ENCODE results near the gene AGER.

Gene AGER

DNA sequence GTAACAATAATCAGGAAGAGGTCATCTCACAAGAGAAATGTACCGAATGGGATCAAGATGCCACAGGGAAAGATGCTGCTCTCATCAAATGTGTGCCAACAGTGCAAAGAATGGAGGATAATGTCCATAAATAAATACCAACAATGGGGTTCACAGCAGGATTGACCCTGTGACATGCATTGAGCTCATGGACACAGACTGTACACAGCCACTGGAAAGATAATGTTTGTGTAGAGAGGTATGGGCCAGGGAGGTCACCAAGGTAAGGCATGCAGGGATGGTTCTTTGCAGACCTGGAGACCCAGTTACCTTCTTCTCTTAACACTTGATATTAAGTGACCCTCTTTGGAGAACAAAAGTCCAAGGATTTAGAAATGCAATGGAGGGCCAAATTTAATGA is 9.6 kb downstream of the AGER start:
- no peak for DNase-seq (ENCODE audit: extremely low spot score)
- POLR2A ChIA-PET: no interaction called here
- TF ChIP-seq ARNT (IDR thresholded peaks at IDR 0.05): no peak
- TF ChIP-seq L3MBTL2 (conservative IDR thresholded peaks at IDR 0.05): no peak
- TF ChIP-seq HDGF (IDR thresholded peaks at IDR 0.05; ENCODE audit: borderline replicate concordance): no peak
- TF ChIP-seq FOXA1 (IDR thresholded peaks at IDR 0.05): no peak
- TF ChIP-seq FOXK2 (IDR thresholded peaks at IDR 0.05): no peak
- no peak for TF ChIP-seq SP1 (IDR thresholded peaks at IDR 0.05)
- TF ChIP-seq LEF1 (IDR thresholded peaks at IDR 0.05; ENCODE audit: borderline replicate concordance): no peak
- TF ChIP-seq BHLHE40 (IDR thresholded peaks at IDR 0.05; ENCODE audit: borderline replicate concordance): no peak
- TF ChIP-seq NFRKB (IDR thresholded peaks at IDR 0.05): no peak
- no peak for TF ChIP-seq ELF4 (IDR thresholded peaks at IDR 0.05)
- no peak for TF ChIP-seq ZNF384 (IDR thresholded peaks at IDR 0.05)
- no peak for TF ChIP-seq SUZ12 (IDR thresholded peaks at IDR 0.05)
- TF ChIP-seq TARDBP (IDR thresholded peaks at IDR 0.05): no peak
- no peak for TF ChIP-seq FOXM1 (IDR thresholded peaks at IDR 0.05; ENCODE audit: borderline replicate concordance)
- TF ChIP-seq, protein P1, sequence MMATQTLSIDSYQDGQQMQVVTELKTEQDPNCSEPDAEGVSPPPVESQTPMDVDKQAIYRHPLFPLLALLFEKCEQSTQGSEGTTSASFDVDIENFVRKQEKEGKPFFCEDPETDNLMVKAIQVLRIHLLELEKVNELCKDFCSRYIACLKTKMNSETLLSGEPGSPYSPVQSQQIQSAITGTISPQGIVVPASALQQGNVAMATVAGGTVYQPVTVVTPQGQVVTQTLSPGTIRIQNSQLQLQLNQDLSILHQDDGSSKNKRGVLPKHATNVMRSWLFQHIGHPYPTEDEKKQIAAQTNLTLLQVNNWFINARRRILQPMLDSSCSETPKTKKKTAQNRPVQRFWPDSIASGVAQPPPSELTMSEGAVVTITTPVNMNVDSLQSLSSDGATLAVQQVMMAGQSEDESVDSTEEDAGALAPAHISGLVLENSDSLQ (IDR thresholded peaks at IDR 0.05): no peak
- TF ChIP-seq CTBP1 (IDR thresholded peaks at IDR 0.05; ENCODE audit: borderline replicate concordance): no peak
- CTCF ChIA-PET: no interaction called here

DNA sequence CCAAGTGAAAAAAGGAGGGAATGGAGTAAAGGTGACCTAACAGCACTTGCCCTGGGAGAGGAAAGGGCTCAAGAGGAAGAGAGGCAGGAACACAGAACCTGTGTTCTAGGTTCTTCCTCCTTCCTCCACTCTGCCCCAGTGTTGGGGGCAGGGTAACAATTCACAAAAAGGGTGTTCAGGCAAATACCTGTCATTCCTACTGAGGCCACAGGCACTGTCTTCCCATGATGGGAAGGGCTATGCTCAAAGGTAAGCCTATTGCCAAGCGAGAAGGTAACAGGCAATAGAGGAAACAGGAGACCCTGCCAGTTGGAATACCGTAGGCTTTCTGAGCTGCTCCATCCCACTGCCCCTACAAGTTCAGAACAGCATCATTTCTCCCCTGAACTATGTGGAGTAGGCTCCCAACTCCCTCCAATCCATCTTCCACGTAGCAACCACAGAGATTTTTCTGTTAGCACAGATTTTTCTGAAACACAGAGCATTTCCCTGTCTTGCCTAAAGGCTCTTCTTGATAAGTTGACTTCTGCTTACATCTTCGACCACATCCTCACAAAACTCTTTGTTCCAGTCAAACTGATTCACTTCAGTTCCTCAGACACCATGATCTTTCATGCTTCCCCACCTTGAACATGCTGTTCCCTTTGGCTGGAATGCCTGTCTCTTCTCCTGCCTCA is 10.9 kb downstream of the AGER start:
- DNase-seq (ENCODE audit: extremely low spot score): no peak
- TF ChIP-seq ZNF384 (IDR thresholded peaks at IDR 0.05) (no peak), FOXK2 (IDR thresholded peaks at IDR 0.05) (no peak), HDGF (IDR thresholded peaks at IDR 0.05; ENCODE audit: borderline replicate concordance) (no peak), CTBP1 (IDR thresholded peaks at IDR 0.05; ENCODE audit: borderline replicate concordance) (no peak), TARDBP (IDR thresholded peaks at IDR 0.05) (no peak), SUZ12 (IDR thresholded peaks at IDR 0.05) (no peak), FOXM1 (IDR thresholded peaks at IDR 0.05; ENCODE audit: borderline replicate concordance) (no peak), FOXA1 (IDR thresholded peaks at IDR 0.05) (no peak), NFRKB (IDR thresholded peaks at IDR 0.05) (no peak), BHLHE40 (IDR thresholded peaks at IDR 0.05; ENCODE audit: borderline replicate concordance) (no peak)
- TF ChIP-seq, protein P1 (IDR thresholded peaks at IDR 0.05): no peak
- CTCF ChIA-PET: no interaction called here
- POLR2A ChIA-PET: interaction anchor here (2.1 kb wide), 1 partner anchor 22 kb away, joined by 9 read pairs; no protein-coding TSS in a partner anchor

DNA sequence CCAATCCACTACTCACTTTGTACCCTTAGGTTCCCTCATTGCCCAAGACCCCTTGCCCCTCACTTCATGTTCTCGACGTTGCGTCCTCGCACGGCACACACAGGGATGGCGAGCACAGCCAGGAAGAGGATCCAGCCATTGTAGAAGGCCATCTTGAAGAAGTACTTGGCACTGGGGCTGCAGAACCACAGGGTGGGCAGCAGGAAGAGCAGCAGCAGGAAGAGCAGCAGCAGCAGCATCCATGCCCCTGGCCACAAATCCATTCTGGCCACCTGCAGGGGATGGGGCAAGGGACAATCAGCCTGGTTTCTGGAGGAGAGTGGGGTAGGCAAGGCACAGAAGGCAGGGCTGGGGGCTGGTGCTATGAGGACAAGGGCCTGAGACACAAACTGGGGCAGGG is 12.8 kb downstream of the AGER start:
- ChIA-PET POLR2A (no interaction called here), CTCF (no interaction called here)

DNA sequence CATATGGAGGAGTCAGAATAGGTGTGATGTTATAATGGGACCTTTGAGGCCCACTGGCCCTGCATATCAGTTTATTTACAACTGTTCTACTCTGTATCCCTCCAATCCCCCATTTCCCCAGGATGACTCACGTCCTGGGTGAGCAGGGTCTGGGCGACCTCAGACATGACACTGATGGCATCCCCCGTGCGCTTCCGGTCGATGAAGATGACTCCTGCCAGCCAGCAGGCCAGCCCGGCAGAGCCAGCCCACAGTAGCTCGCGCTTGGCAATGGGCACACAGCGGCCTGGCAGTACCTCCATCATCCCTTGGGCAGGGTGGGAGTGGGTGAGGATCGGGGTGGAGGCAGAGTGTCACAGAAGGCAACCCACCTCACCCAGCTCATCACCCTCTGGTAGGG is 13.8 kb downstream of the AGER start:
- TF ChIP-seq FOXA1 (IDR thresholded peaks at IDR 0.05) (no peak), L3MBTL2 (conservative IDR thresholded peaks at IDR 0.05) (no peak), FOXK2 (IDR thresholded peaks at IDR 0.05) (no peak), CTBP1 (IDR thresholded peaks at IDR 0.05; ENCODE audit: borderline replicate concordance) (no peak), ARNT (IDR thresholded peaks at IDR 0.05) (no peak)
- TF ChIP-seq, protein P1 (IDR thresholded peaks at IDR 0.05): no peak
- DNase-seq (ENCODE audit: extremely low spot score): no peak
- POLR2A ChIA-PET: no interaction called here
- CTCF ChIA-PET: no interaction called here

More for the DNA sequence above, 12.8 kb downstream of the AGER start:
- DNase-seq (ENCODE audit: extremely low spot score): no peak
- no peak for TF ChIP-seq FOXK2 (IDR thresholded peaks at IDR 0.05)
- no peak for TF ChIP-seq L3MBTL2 (conservative IDR thresholded peaks at IDR 0.05)
- TF ChIP-seq SP1 (IDR thresholded peaks at IDR 0.05): no peak
- TF ChIP-seq, protein P1 (IDR thresholded peaks at IDR 0.05): no peak
- no peak for TF ChIP-seq BHLHE40 (IDR thresholded peaks at IDR 0.05; ENCODE audit: borderline replicate concordance)
- TF ChIP-seq ARNT (IDR thresholded peaks at IDR 0.05): no peak
- no peak for TF ChIP-seq FOXM1 (IDR thresholded peaks at IDR 0.05; ENCODE audit: borderline replicate concordance)
- TF ChIP-seq ELF4 (IDR thresholded peaks at IDR 0.05): no peak
- TF ChIP-seq CTBP1 (IDR thresholded peaks at IDR 0.05; ENCODE audit: borderline replicate concordance): no peak
- no peak for TF ChIP-seq SUZ12 (IDR thresholded peaks at IDR 0.05)
- TF ChIP-seq FOXA1 (IDR thresholded peaks at IDR 0.05): no peak

DNA sequence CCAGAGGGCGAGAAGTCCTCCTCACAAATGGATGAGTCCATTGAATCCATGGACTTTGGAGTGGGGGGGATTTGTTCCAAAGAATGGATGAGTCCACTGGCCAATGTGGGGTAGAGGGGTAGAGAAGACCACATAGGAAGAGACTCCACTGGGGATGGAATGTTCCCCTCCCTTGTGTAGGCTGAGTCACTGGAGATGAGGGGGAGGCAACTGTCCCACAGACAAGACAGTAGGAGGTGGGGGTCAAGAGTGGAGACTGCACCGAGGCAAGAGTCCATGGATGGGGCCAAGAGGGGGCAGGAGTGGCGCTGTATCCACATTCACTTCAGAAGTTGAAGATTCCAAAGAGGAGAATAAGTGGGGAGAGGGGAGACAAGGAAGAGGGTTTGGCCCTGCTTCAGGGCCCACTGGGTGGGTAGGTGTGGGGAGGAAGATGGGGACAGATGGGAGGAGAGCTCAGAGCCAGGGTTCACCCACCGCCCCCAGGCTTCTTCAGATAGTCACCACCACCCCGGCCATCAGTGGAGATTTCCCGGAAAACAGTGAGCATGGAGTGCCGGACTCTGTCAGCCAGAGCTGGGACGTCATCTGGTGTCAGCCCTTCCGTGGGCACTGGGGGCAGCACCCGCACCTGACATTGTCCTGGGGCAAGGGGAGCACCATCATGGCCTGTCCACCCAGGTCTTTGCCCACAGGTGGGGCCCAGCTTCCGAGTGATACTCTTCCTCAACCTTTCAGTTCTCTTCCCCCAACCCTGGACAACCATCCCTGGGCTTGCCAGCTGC is 15.1 kb downstream of the AGER start:
- ChIA-PET POLR2A (interaction anchor here (0.6 to 2.0 kb wide), 3 partner anchors 8 to 64 kb away, joined by 3 to 10 read pairs (median 3); no protein-coding TSS in a partner anchor), CTCF (no interaction called here)
- no peak for DNase-seq (ENCODE audit: extremely low spot score)
- TF ChIP-seq L3MBTL2 (conservative IDR thresholded peaks at IDR 0.05) (no peak), FOXK2 (IDR thresholded peaks at IDR 0.05) (no peak), TARDBP (IDR thresholded peaks at IDR 0.05) (no peak), ELF4 (IDR thresholded peaks at IDR 0.05) (no peak), FOXA1 (IDR thresholded peaks at IDR 0.05) (no peak), LEF1 (IDR thresholded peaks at IDR 0.05; ENCODE audit: borderline replicate concordance) (no peak), CTBP1 (IDR thresholded peaks at IDR 0.05; ENCODE audit: borderline replicate concordance) (no peak), BHLHE40 (IDR thresholded peaks at IDR 0.05; ENCODE audit: borderline replicate concordance) (no peak), ARNT (IDR thresholded peaks at IDR 0.05) (no peak), NFRKB (IDR thresholded peaks at IDR 0.05) (no peak), ZNF384 (IDR thresholded peaks at IDR 0.05) (no peak), SP1 (IDR thresholded peaks at IDR 0.05) (no peak), SUZ12 (IDR thresholded peaks at IDR 0.05) (no peak), FOXM1 (IDR thresholded peaks at IDR 0.05; ENCODE audit: borderline replicate concordance) (no peak), HDGF (IDR thresholded peaks at IDR 0.05; ENCODE audit: borderline replicate concordance) (no peak)
- TF ChIP-seq, protein P1 (IDR thresholded peaks at IDR 0.05): no peak
